Measurements from ENCODE around the gene RBM20. TPM values are rescaled to one million over a fixed set of nuclear protein-coding genes. Genes with fewer than 3 reads are reported as not detected.

RBM20 gene
- total and polyA plus RNA-seq, 2 of the 13 experiments (the other 11 are each of a cell fraction or from before 2014, with no cell fraction given) = 0.02 to 0.22 TPM

- no peak for TF ChIP-seq ZNF768 (CRISPR knock-in tag; IDR thresholded peaks at IDR 0.05)
- no peak for TF ChIP-seq MLX (CRISPR knock-in tag; IDR thresholded peaks at IDR 0.05)
- TF ChIP-seq ZNF709 (CRISPR knock-in tag; IDR thresholded peaks at IDR 0.05) = no peak
- TF ChIP-seq SIX1 (CRISPR knock-in tag; IDR thresholded peaks at IDR 0.05; ENCODE audit: borderline replicate concordance) = no peak
- TF ChIP-seq SKI (IDR thresholded peaks at IDR 0.05; ENCODE audit: partially characterized antibody) = no peak
- no peak for TF ChIP-seq ZNF432 (CRISPR knock-in tag; IDR thresholded peaks at IDR 0.05; ENCODE audit: borderline replicate concordance)
- TF ChIP-seq CBX2 (IDR thresholded peaks at IDR 0.05; ENCODE audit: low read depth, low read length) = no peak
- TF ChIP-seq CBX2 (CRISPR knock-in tag; IDR thresholded peaks at IDR 0.05; ENCODE audit: low read depth) = no peak
- TF ChIP-seq PBX3 (CRISPR knock-in tag; IDR thresholded peaks at IDR 0.05; ENCODE audit: borderline replicate concordance) = no peak
- TF ChIP-seq PLSCR1 (CRISPR knock-in tag; IDR thresholded peaks at IDR 0.05; ENCODE audit: borderline replicate concordance) = no peak
- no peak for TF ChIP-seq YY1 (IDR thresholded peaks at IDR 0.05; ENCODE audit: insufficient read depth, insufficient replicate concordance, low read depth, low read length)
- TF ChIP-seq GATAD2A (CRISPR knock-in tag; IDR thresholded peaks at IDR 0.05) = peak; percentile 32; the same call in 1 of the 2 replicates
- no peak; the same call in 1 of the 2 replicates for TF ChIP-seq SPEN (CRISPR knock-in tag; IDR thresholded peaks at IDR 0.05; ENCODE audit: low read depth)
- no peak for TF ChIP-seq ZNF280D (CRISPR knock-in tag; IDR thresholded peaks at IDR 0.05)
- no peak for TF ChIP-seq ZNF30 (CRISPR knock-in tag; IDR thresholded peaks at IDR 0.05)
- no peak for TF ChIP-seq LRRFIP1 (CRISPR knock-in tag; conservative IDR thresholded peaks at IDR 0.05)
- no peak for TF ChIP-seq THYN1 (CRISPR knock-in tag; IDR thresholded peaks at IDR 0.05; ENCODE audit: borderline replicate concordance, low read depth)
- TF ChIP-seq NCOA1 (CRISPR knock-in tag; IDR thresholded peaks at IDR 0.05) = no peak
- no peak for TF ChIP-seq ZSCAN29 (CRISPR knock-in tag; conservative IDR thresholded peaks at IDR 0.05)
- TF ChIP-seq GPBP1L1 (CRISPR knock-in tag; IDR thresholded peaks at IDR 0.05) = no peak
- no peak for TF ChIP-seq CEBPG (CRISPR knock-in tag; IDR thresholded peaks at IDR 0.05)
Observed at GRCh38 chr10:110833234-110833940, 189.3 kb downstream of the RBM20 start (continued).
